ENCODE results near the gene CCDC57. TPM values are rescaled to one million over a fixed set of nuclear protein-coding genes. Genes with fewer than 3 reads are reported as not detected.

CCDC57 gene
- total RNA-seq, 1 donor, result 33.9 TPM

DNA sequence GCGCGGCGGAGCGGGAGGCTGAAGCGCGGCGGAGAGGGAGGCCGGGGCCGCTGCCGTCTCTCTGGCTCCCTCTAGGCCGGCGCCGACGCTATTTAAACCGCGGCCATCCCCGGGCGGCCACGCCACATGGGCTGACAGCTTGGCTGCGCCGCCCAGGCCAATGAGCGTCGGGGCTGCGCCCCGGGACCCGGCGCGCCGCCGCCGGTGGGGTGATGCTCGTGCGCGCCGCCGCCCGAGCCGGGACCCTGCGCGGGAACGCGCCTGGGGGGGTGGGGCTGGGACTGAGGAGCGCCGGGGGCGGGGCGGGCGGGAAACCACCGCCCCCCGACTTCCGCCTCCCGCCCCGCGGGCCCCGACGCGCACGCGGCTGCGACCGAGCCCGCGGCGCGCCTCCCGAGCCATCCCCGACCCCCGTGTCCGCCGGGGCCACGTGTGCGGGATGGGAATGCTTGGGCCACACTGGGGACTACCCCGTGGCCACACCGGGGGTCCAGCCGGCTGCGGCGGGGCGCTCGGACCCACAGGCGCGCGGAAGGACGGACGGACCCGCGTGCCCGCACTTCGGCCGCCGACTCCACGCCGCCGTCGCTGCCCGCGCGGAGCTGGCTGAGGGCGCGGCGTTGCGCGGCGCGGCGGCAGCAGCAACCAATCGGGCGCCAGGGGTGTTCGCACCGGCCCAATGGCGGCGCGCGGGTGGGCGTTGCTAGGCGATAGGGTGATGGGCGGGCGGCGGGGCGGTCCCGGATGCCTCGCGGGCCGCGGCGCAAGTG, 114.3 kb downstream of the CCDC57 start, which contains the start of gene FASN:
Gene FASN (minus strand): TSS at position 68 of the 770 bp plus-strand sequence. CDS start 1,791 bp downstream, outside the sequence.
- peak; percentile 90 to 95 (median 93) for DNase-seq (ENCODE audit: low read depth in 2 of 3, low spot score in 2 of 3)

GRCh38 chr17:82097919-82098168, 114.8 kb downstream of the CCDC57 start:
- DNase-seq (ENCODE audit: low read depth in 2 of 3, low spot score in 2 of 3), result no peak

DNA sequence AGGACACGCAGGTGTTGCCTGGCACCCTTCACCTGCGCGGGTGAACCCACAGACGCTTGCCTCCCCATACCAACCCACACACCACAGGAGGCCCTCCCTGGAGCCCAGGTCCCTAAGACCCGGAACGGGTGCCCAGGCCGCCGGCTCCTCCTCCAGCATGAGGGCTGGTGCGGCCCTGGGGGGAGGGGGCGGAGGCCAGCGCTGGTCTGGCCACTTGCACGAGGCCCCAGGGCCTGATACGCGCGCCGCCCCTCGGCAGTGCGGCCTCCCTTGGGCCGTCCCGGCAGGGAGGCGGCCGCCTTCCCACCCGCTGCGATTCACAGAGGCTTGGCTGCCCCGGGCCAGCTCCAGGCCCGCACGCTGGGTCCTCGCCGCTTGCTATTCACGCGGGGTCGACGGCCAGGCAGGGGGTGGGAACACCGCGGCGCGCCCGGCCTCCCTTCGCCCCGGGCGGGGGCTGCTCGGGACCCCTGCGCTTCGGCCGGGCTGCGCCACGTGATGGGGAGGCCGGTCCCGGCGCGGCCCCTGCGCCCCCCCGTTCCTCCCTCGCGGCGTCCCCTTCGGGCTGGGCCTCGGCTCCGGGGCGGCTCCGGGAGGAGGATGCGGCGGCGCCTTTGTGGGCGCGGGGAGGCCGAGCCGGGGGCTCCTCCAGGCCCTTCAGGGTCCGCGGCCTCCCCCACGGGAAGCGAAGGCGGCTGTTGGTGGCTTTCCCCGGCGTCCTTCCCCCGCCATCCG, 115.3 kb downstream of the CCDC57 start:
- peak in 1 of 3 donors; percentile 6 for DNase-seq (ENCODE audit: low read depth in 2 of 3, low spot score in 2 of 3)

DNA sequence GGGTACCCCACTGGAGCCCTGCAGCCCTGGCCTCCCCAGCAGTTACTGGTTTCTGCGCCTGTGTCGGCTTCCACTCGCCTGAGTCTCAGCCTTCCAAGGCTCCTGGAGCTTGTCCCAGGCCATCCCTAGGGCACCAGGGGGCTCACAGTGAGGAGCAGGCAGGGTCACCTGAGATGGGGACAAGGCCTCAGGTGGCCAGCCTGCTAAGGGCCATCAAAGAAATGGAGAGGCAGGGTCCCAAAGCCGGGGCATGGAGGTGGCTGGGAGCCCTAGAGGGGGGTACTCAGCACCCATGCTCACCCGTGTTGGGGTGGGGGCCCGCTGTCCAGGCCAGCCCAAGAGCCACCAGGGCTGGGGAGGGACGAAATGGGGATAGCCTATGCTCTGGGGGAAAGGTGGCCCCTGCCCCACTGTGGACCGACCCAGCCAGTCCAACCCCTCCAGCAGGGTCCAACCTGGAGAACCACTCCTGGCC, 115.9 kb downstream of the CCDC57 start:
- DNase-seq (ENCODE audit: low read depth in 2 of 3, low spot score in 2 of 3), result no peak

DNA sequence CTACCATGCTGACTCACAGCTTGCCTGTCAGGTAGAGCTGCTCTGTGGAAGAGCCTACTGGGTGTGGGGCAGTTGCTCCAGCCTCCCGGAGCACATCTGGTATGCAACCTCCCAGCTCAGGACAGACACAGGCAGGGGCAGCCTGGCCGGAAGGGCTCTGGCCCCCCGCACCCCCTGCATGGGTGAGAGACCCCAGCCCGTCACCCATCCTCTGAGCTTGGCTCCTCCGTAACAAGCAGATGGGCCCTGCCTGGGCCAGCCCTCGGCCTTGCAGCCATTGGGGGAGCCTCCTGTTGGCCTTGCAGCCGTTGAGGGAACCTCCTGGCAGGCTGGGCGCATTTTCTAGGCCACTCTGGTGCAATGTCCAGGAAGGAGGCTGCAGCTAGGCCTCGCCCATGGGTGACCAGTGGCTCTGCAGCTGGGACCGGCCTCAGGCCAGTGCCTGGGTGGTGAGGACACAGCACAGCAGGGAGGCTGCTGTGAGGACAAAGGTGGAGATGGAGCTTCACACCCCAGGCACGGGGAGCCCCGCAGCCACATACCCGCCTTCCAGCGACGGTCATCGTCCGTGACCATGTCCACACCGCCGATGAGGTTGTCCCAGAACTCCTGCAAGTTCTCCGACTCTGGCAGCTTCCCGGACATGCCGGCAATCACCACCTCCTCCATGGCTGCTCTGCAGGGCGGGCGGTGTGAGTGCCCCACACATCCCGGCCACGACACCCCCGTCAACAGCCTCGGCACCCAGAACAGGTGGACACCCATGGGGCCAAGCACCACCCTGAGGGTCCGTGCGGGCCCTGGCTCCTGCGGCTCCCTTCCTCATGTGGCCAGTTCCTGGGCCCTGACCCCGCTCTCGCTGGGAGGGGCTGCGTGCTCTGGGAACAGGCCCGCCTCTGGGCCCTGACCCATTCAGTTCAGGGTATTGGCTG, 116.6 kb downstream of the CCDC57 start:
- no peak for DNase-seq (ENCODE audit: low read depth in 2 of 3, low spot score in 2 of 3)

- no peak for DNase-seq (ENCODE audit: low read depth in 2 of 3, low spot score in 2 of 3)
Measured at GRCh38 chr17:82094931-82095776, 117.5 kb downstream of the CCDC57 start.

DNA sequence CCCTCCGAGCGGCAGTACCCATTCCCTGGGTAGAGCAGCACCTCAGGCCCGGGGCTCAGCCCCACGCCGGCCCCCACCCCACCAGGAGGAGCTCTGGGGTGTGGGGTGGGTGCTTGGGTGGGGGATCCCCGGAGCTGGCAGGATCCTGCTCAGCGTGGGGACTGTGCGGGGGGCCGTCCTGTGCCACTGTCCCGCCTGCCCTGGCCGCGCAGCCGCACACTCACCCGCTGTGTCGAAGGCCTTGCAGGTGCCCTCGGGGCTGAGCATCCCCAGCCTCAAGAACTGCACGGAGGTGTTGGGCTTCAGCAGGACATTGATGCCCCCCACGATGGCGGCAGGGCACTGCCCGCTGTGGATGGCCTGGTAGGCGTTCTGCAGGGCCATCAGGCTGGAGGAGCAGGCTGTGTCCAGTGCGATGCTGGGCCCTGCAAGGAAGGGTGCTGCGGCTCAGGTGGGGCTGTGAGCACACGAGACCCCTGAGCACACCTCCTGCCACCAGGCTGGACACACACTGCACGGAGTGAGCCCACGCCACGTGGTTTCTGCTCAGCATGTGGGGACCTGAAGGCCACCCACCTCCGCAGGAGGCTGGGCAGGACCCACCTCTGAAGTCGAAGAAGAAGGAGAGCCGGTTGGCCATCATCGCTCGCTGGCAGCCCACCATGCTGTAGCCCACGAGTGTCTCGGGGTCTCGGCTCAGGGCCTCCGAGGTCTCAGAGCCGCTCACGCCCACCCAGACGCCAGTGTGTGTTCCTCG, 119.5 kb downstream of the CCDC57 start:
- DNase-seq (ENCODE audit: low read depth in 2 of 3, low spot score in 2 of 3), result no peak

DNA sequence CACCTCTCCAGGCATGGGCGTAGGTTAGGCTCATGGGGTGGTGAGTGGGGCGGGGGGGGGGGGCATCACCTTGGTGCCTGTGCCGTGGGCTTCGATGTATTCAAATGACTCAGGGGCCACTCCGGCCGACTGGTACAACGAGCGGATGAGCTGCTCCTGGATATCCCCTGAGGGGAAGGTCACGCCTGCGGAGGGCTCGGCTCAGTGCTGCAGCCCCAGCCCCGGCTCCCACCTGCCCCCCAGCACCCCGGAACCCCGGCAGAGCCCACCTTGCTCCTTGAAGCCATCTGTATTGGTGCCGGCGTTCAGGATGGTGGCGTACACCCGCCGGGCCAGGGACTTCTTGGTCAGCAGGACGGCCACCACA, 120.0 kb downstream of the CCDC57 start:
- no peak for DNase-seq (ENCODE audit: low read depth in 2 of 3, low spot score in 2 of 3)

GRCh38 chr17:82092094-82092586, 120.5 kb downstream of the CCDC57 start:
- DNase-seq (ENCODE audit: low read depth in 2 of 3, low spot score in 2 of 3), result no peak

DNA sequence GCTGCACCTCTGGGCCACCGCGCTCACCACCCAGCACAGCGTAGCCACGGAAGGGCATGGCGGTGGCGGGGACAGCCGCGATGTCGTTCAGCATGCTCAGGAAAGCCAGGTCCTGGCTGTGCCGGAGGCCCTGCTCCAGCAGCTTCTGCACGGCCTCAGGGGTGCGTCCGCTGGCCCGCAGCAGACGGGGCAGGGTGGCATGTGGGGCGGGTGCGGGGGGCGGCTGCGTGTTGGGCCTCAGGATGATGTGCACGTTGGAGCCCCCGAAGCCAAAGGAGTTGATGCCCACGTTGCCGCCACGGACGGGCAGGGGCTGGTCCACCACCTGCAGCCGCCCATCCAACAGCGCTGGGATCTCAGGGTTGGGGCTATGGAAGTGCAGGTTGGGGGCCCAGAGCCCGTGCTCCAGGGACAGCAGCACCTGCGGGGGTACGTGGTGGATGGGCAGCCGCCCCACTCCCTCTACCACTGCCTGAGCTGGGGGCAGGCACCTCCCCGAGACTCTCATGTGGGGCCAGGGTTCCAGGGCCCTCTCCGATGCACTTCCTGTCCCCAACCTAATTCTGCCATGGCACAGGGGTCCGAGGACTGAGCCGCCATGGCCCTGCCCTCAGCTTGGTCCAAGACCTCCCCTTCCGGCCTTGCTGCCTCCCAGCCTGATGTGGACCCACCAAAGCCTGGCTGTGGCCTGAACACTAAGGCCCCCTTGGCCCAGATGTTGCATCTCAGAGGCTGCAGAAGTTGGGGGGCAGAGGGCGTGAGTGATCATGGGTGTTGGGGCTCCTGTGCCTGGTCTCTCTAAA, 121.2 kb downstream of the CCDC57 start:
- no peak for DNase-seq (ENCODE audit: low read depth in 2 of 3, low spot score in 2 of 3)

GRCh38 chr17:82090549-82091263, 121.9 kb downstream of the CCDC57 start:
- DNase-seq (ENCODE audit: low read depth in 2 of 3, low spot score in 2 of 3), result no peak

- no peak for DNase-seq (ENCODE audit: low read depth in 2 of 3, low spot score in 2 of 3)
Measured at GRCh38 chr17:82089723-82090548, 122.7 kb downstream of the CCDC57 start.

DNA sequence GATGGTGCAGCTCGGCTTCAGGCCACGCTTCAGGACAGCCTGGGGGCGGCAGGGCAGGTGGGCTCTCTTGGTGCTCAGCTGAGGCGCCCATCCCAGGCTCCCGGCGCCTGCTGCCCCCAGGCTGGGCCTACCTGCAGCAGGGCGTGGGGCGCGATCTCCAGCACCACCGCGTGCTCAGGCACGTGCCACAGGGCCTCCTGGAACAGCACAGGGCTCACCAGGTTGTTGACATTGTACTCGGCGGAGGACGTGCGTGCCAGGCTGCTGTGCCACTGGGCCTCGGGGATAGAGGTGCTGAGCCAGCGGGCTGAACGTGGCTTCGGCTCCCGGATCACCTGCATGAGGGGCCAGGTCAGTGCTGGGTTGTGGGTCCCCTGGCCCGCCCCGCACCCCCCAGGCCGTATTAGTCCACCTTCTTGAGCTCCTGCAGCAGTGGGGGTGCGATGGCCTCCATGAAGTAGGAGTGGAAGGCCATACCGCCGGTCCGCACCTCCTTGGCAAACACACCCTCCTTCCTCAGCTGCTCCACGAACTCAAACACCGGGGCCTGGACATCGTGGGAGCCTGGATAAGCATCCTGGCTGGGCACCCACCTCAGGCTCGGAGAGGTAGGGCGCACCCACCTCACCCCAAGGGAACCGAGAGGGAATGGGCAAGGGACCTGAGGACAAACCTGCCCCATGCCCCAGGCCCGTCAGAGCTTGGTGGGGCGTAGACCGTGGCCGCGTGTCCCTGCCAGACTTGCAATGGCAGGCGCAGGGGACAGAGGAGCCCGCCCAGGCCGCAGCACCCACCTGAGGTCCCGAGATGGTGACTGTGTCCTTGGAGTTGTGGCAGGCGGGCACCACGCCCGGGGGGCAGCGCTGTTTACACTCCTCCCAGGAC, 123.6 kb downstream of the CCDC57 start:
- no peak for DNase-seq (ENCODE audit: low read depth in 2 of 3, low spot score in 2 of 3)

- DNase-seq (ENCODE audit: low read depth in 2 of 3, low spot score in 2 of 3), result no peak
Measured at GRCh38 chr17:82087961-82088837, 124.4 kb downstream of the CCDC57 start.
